PC-9 (cell line): ENCODE data around the gene CIDEA. TPM values are rescaled to one million over a fixed set of nuclear protein-coding genes. Genes with fewer than 3 reads are reported as not detected.

Experiments used
- BruUV-seq: library from RNA; stranded (reverse); fragments of 400-500 nt; replicated peaks from 2 replicates; lab custom pipeline; 2021; lab: Mats Ljungman, UMichigan
- CTCF ChIA-PET: fragments of 300-600 bp; sonication (Branson Sonifier 250); formaldehyde crosslinking; loops from one replicate; lab custom pipeline; 2022; ENCODE audit warnings: antibody characterized with exemption; lab: Charles Lee
- POLR2A ChIA-PET: fragments of 300-600 bp; sonication (Branson Sonifier 250); formaldehyde crosslinking; loops from one replicate; lab custom pipeline; 2022; ENCODE audit warnings: antibody characterized with exemption; ENCODE audit not compliant: unreplicated experiment; lab: Charles Lee
- DNase-seq, 2 experiments: peaks; one replicate each; pipeline versions ENCODE4 v3.0.0 to v3.0.0-alpha.2; 2015 to 2022; ENCODE audit warnings: mixed read lengths in 1 of 2
- H2AFZ ChIP-seq: fragments of 200-600 bp; sonication (generic); 2 replicates; pipeline ENCODE4 v1.8.1; 2017; ENCODE audit warnings: antibody characterized with exemption
- H3F3A ChIP-seq: fragments of 200-600 bp; sonication (generic); 2 replicates; pipeline ENCODE4 v1.8.1; 2017; ENCODE audit warnings: antibody characterized with exemption, mild to moderate bottlenecking, low read depth; ENCODE audit not compliant: insufficient read depth
- H3K27ac ChIP-seq: fragments of 200-600 bp; sonication (generic); 2 replicates; pipeline ENCODE4 v1.6.1; 2016; ENCODE audit warnings: mixed run types
- H3K27me3 ChIP-seq: fragments of 200-600 bp; sonication (generic); 2 replicates; pipeline ENCODE4 v1.6.1; 2016; ENCODE audit warnings: low read depth, mixed run types; ENCODE audit not compliant: insufficient read depth
- H3K36me3 ChIP-seq: fragments of 200-600 bp; sonication (generic); 2 replicates; pipeline ENCODE4 v1.6.1; 2016; ENCODE audit warnings: low read depth, mixed run types
- H3K4me1 ChIP-seq: fragments of 200-600 bp; sonication (generic); replicated peaks from 2 replicates; pipeline ENCODE4 v1.6.1; 2016; ENCODE audit warnings: mixed run types; ENCODE audit not compliant: insufficient read depth
- H3K4me2 ChIP-seq: fragments of 200-600 bp; sonication (generic); 2 replicates; pipeline ENCODE4 v1.6.1; 2017; ENCODE audit warnings: mixed run types
- H3K4me3 ChIP-seq: fragments of 200-600 bp; sonication (generic); 2 replicates; pipeline ENCODE4 v1.6.1; 2016; ENCODE audit warnings: mixed run types
- H3K79me2 ChIP-seq: fragments of 200-600 bp; sonication (generic); 2 replicates; pipeline ENCODE4 v1.6.1; 2017; ENCODE audit warnings: low read depth, mixed run types
- H3K9me2 ChIP-seq: fragments of 200-600 bp; sonication (generic); 2 replicates; pipeline ENCODE4 v1.8.1; 2017; ENCODE audit warnings: mild to moderate bottlenecking; ENCODE audit not compliant: insufficient read depth
- H3K9me3 ChIP-seq: fragments of 200-600 bp; sonication (generic); 2 replicates; pipeline ENCODE4 v1.8.1; 2016; ENCODE audit warnings: low read depth; ENCODE audit not compliant: insufficient read depth
- H4K20me1 ChIP-seq: fragments of 200-600 bp; sonication (generic); 2 replicates; pipeline ENCODE4 v1.8.1; 2017; ENCODE audit not compliant: insufficient read depth
- EZH2 ChIP-seq: fragments of 200-600 bp; sonication (generic); IDR thresholded peaks from 2 replicates; pipeline ENCODE4 v1.8.0; 2017; ENCODE audit warnings: antibody characterized with exemption, low read depth
- intact Hi-C: fragments of 100-400 bp; cut with micrococcal nuclease; formaldehyde crosslinking; loops from one replicate; pipeline ENCODE4 v1.10.0; 2022; ENCODE audit not compliant: unreplicated experiment
- total RNA-seq: library from RNA; stranded (reverse); gene quantifications from 2 replicates; pipeline ENCODE4 v1.2.3, GENCODE V29; 2021
- TF ChIP-seq, protein P1 (sequence below): fragments of 200-600 bp; sonication (generic); conservative IDR thresholded peaks from 2 replicates; pipeline ENCODE4 v1.6.1; 2017; ENCODE audit warnings: mixed run types, antibody characterized with exemption, mild to moderate bottlenecking, moderate library complexity

CIDEA gene
- total RNA-seq, 1 experiment from 2014 or later: not detected

DNA sequence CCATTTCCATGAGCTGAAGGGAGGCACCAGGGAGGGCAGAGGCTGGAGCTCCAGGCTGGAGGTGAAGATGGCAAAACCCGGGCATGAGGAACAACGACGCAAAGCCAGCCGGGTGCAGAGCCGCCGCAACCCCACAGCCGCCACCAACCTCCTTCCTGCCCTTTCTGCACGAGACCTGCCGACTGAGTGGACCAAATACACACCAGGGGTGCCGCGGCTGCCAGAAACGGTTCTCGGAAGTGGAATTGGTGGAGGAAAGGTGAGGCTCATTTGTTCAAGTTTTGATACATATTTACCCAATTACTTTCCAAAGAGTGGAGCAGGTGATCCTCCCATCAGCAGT, 8.4 kb upstream of the CIDEA start:
- no peak overlapping the region for H2AFZ ChIP-seq
- intact Hi-C loops: no loop called here
- no peaks in the 10 kb centered on the region for H3K36me3 ChIP-seq
- TF ChIP-seq, protein P1, sequence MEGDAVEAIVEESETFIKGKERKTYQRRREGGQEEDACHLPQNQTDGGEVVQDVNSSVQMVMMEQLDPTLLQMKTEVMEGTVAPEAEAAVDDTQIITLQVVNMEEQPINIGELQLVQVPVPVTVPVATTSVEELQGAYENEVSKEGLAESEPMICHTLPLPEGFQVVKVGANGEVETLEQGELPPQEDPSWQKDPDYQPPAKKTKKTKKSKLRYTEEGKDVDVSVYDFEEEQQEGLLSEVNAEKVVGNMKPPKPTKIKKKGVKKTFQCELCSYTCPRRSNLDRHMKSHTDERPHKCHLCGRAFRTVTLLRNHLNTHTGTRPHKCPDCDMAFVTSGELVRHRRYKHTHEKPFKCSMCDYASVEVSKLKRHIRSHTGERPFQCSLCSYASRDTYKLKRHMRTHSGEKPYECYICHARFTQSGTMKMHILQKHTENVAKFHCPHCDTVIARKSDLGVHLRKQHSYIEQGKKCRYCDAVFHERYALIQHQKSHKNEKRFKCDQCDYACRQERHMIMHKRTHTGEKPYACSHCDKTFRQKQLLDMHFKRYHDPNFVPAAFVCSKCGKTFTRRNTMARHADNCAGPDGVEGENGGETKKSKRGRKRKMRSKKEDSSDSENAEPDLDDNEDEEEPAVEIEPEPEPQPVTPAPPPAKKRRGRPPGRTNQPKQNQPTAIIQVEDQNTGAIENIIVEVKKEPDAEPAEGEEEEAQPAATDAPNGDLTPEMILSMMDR: no peak
- TF ChIP-seq EZH2: no peak
- ChIA-PET CTCF (no interaction called here), POLR2A (no interaction called here)
- H3K27ac ChIP-seq: no peak overlapping the region
- no TSS peak for BruUV-seq
- no peaks in the 10 kb centered on the region for H4K20me1 ChIP-seq
- no peaks in the 10 kb centered on the region for H3K4me1 ChIP-seq
- no peaks in the 10 kb centered on the region for H3K27me3 ChIP-seq
- H3K4me2 ChIP-seq: no peak overlapping the region
- peaks cover 3% of the 10 kb centered on the region; the same call in 1 of the 2 replicates for H3F3A ChIP-seq
- H3K9me3 ChIP-seq: no peaks in the 10 kb centered on the region
- no peaks in the 10 kb centered on the region for H3K79me2 ChIP-seq
- H3K4me3 ChIP-seq: no peak overlapping the region
- H3K9me2 ChIP-seq: no peaks in the 10 kb centered on the region
- no peak for DNase-seq

DNA sequence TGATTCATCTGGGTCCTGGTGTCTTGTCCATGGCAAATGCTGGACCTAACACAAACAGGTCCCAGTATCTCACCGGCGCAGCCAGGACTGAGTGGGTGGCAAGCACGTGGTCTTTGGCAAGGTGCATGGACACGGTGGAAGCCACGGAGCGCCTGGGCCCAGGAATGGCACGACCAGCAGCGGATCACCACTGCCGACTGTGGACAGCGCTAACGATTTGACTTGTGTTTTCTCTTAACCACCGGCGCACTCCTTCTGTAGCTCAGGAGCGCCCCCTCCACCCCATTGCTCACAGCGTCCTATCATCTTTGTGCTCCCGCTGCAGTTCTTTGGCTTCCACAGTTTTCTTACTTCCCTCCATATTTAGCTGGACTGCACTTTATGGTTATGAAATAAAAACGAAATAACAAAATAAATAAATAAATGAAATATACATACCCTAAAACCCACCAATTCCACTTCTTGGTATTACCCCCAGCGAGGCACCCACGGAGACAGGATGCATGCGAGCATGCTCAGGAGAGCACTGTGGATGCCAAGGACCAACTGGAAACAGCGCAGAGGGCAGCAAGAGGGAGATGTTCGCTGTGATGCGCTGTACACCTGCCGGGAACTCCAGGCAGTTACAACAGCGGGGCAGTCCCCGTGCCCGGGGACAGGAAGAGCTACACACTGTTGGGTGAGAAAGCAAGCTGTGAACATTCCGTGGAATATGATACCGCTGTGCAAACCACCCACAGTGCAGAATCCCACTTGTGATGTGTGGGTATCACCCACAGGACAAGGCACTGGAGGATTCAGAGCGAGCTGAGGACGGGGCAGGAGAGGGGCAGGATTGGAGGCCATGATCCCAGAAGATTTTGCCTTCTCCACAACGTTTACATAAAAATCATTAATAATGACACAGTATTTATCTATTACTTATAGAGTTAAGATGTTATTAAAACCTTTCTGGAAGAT, 7.0 kb upstream of the CIDEA start:
- Histone ChIP-seq H2AFZ (no peak overlapping the region), H3K9me3 (no peaks in the 10 kb centered on the region), H3K4me3 (no peak overlapping the region), H3K27ac (no peak overlapping the region), H3F3A (peaks cover 3% of the 10 kb centered on the region; the same call in 1 of the 2 replicates), H3K9me2 (no peaks in the 10 kb centered on the region), H3K79me2 (no peaks in the 10 kb centered on the region), H3K36me3 (no peaks in the 10 kb centered on the region), H3K4me2 (no peak overlapping the region), H4K20me1 (no peaks in the 10 kb centered on the region), H3K4me1 (no peaks in the 10 kb centered on the region), H3K27me3 (no peaks in the 10 kb centered on the region)
- ChIA-PET CTCF (no interaction called here), POLR2A (no interaction called here)
- intact Hi-C loops: no loop called here
- no TSS peak for BruUV-seq
- no peak for DNase-seq
- no peak for TF ChIP-seq EZH2
- TF ChIP-seq, protein P1: no peak

DNA sequence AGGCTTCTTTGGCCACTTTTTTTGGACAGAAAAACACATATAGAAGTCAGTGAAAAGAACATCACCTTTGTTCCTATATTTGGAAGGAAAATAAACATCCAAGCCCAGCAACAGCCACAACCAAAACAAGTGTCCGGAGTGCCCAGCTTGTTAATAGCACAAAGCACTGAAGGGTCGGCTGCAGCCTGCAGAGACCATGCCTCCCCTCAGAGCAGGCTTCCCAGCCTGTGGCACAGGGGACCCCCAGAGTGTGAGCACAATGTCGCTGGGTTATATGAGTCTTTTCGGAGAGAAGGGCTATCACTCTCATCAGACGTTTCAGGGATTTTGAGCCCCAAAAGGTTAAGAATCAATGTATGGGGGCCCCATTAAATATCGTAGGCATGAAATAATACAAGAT, 6.2 kb upstream of the CIDEA start:
- Histone ChIP-seq H3K79me2 (no peaks in the 10 kb centered on the region), H3K27ac (no peak overlapping the region), H3K36me3 (no peaks in the 10 kb centered on the region), H3K4me2 (no peak overlapping the region), H3K4me1 (no peaks in the 10 kb centered on the region), H3F3A (peaks cover 3% of the 10 kb centered on the region; the same call in 1 of the 2 replicates), H3K27me3 (no peaks in the 10 kb centered on the region), H3K9me3 (no peaks in the 10 kb centered on the region), H4K20me1 (no peaks in the 10 kb centered on the region), H2AFZ (no peak overlapping the region), H3K9me2 (no peaks in the 10 kb centered on the region), H3K4me3 (no peak overlapping the region)
- DNase-seq: no peak
- BruUV-seq: no TSS peak
- intact Hi-C loops: no loop called here
- TF ChIP-seq, protein P1: no peak
- TF ChIP-seq EZH2: no peak
- ChIA-PET CTCF (no interaction called here), POLR2A (no interaction called here)
